Measurements from ENCODE around the gene TMEM45A. TPM values are rescaled to one million over a fixed set of nuclear protein-coding genes. Genes with fewer than 3 reads are reported as not detected.

TMEM45A gene
- total and polyA plus RNA-seq, 2 donors (not counting 1 experiment from before 2014, with no cell fraction given): 26.4 to 71.4 TPM

DNA sequence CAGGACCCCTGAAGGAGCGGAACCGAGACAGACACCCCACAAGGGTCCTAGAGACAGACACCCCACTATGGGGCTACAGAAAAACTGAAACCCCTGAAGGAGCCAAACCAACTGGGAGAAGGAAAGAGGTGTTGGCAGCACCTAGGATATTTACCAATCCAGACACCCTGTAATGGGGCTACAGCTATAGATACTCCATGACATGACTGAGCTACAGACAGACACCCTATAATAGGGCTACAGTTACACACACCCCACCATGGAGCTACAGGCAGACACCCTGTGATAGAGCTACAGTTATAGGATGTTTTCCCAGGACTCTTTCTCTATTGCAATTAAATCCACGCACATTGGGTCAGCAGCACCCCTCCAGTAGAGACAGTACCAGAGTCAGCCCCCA, 94.4 kb downstream of the TMEM45A start:
- Histone ChIP-seq H3K27me3 (ENCODE audit: control insufficient read depth, insufficient read depth, low read length) (no peaks in the 10 kb centered on the region), H3K27ac (ENCODE audit: insufficient read depth, low read length) (no peak overlapping the region), H3K79me2 (ENCODE audit: control insufficient read depth, insufficient read depth, low read length) (no peaks in the 10 kb centered on the region), H2AFZ (ENCODE audit: low read length) (no peak overlapping the region), H3K9ac (ENCODE audit: insufficient read depth, low read length) (no peak overlapping the region), H4K20me1 (ENCODE audit: control insufficient read depth, extremely low read depth, insufficient read depth, low read length) (no peaks in the 10 kb centered on the region), H3K4me2 (ENCODE audit: extremely low read depth, insufficient read depth, low read length) (no peak overlapping the region), H3K4me1 (ENCODE audit: control insufficient read depth, extremely low read depth, insufficient read depth, low read length) (no peaks in the 10 kb centered on the region), H3K36me3 (ENCODE audit: control insufficient read depth, insufficient read depth, low read length) (no peaks in the 10 kb centered on the region), H3K9me3 (ENCODE audit: control insufficient read depth, insufficient read depth, low read depth, low read length) (no peaks in the 10 kb centered on the region), H3K4me3 (replicated peaks in 1 of 4; ENCODE audit: control extremely low read depth in 1 of 4, insufficient read depth in 1 of 4, low read depth in 3 of 4, low read length in 4 of 4) (no peak overlapping the region)
- TF ChIP-seq EZH2 (IDR thresholded peaks at IDR 0.05; ENCODE audit: low read length, missing control alignments): no peak
- TF ChIP-seq, protein P1, sequence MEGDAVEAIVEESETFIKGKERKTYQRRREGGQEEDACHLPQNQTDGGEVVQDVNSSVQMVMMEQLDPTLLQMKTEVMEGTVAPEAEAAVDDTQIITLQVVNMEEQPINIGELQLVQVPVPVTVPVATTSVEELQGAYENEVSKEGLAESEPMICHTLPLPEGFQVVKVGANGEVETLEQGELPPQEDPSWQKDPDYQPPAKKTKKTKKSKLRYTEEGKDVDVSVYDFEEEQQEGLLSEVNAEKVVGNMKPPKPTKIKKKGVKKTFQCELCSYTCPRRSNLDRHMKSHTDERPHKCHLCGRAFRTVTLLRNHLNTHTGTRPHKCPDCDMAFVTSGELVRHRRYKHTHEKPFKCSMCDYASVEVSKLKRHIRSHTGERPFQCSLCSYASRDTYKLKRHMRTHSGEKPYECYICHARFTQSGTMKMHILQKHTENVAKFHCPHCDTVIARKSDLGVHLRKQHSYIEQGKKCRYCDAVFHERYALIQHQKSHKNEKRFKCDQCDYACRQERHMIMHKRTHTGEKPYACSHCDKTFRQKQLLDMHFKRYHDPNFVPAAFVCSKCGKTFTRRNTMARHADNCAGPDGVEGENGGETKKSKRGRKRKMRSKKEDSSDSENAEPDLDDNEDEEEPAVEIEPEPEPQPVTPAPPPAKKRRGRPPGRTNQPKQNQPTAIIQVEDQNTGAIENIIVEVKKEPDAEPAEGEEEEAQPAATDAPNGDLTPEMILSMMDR (conservative IDR thresholded peaks at IDR 0.05 in 1 of 2, IDR thresholded peaks at IDR 0.05 in 1 of 2; ENCODE audit: low read depth in 1 of 2, low read length in 2 of 2): no peak
- DNase-seq (ENCODE audit: low read depth in 2 of 2): no peak

DNA sequence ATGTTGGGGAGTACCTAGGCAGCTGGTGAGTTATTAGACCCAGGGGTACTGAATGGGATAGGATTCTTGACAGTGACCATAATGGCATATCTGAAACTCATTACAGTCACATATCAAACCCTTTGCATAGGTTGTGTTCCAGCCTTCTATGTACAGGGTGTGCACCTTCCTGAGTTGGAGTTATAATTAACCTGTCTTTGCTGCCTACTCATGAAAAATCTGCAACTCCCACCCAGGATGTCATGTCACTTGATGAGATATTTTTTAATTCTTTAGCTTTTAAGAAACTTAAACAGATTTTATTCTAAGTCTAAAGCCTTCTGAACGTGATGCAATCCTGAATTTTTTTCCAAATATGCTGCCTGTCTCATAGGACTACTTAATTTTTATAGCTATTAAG, 95.8 kb downstream of the TMEM45A start:
- Histone ChIP-seq H3K27ac (ENCODE audit: insufficient read depth, low read length) (no peak overlapping the region), H2AFZ (ENCODE audit: low read length) (no peak overlapping the region), H3K4me1 (ENCODE audit: control insufficient read depth, extremely low read depth, insufficient read depth, low read length) (no peaks in the 10 kb centered on the region), H3K9me3 (ENCODE audit: control insufficient read depth, insufficient read depth, low read depth, low read length) (no peaks in the 10 kb centered on the region), H3K79me2 (ENCODE audit: control insufficient read depth, insufficient read depth, low read length) (no peaks in the 10 kb centered on the region), H3K27me3 (ENCODE audit: control insufficient read depth, insufficient read depth, low read length) (no peaks in the 10 kb centered on the region), H3K9ac (ENCODE audit: insufficient read depth, low read length) (no peak overlapping the region), H3K4me2 (ENCODE audit: extremely low read depth, insufficient read depth, low read length) (no peak overlapping the region), H4K20me1 (ENCODE audit: control insufficient read depth, extremely low read depth, insufficient read depth, low read length) (no peaks in the 10 kb centered on the region), H3K4me3 (replicated peaks in 1 of 4; ENCODE audit: control extremely low read depth in 1 of 4, insufficient read depth in 1 of 4, low read depth in 3 of 4, low read length in 4 of 4) (no peak overlapping the region), H3K36me3 (ENCODE audit: control insufficient read depth, insufficient read depth, low read length) (no peaks in the 10 kb centered on the region)
- TF ChIP-seq, protein P1 (conservative IDR thresholded peaks at IDR 0.05 in 1 of 2, IDR thresholded peaks at IDR 0.05 in 1 of 2; ENCODE audit: low read depth in 1 of 2, low read length in 2 of 2): no peak
- DNase-seq (ENCODE audit: low read depth in 2 of 2): no peak

DNA sequence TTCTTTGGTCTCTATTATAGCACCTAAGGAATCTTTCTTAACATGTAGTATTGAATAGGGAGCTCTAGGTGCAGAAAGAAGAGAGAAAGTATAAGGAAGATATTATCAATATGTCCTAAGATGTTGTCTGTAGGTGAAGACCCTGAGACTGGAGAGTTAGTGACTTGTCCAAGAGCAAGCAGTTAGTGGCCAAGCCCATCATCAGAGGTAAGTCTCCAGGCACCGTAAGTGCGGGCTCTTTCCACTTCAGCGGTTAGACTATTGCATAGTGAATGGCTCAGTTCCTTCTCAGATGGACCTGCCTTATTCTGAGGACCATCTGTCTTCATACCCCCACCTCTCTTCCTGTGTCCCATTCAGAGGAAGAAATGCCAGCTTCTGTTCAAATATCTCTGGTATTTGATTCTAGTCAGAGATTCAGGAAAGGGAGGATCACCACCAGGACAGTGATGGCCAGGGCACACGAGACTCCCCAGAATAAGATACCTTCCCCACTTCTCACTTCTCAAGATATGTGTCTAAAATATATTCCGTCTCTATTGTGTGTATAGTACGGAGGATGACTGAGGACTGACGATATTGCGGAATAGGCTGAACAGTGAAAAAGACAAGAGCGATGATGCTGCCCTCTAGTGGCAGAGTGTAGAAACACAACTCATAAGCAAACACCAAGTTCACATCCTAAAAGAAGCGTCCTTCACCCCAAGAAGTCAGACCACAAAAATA, 97.9 kb downstream of the TMEM45A start:
- no peak overlapping the region for H3K9ac ChIP-seq (ENCODE audit: insufficient read depth, low read length)

More for the DNA sequence above, 97.9 kb downstream of the TMEM45A start:
- H3K9me3 ChIP-seq (ENCODE audit: control insufficient read depth, insufficient read depth, low read depth, low read length): no peaks in the 10 kb centered on the region
- TF ChIP-seq, protein P1 (conservative IDR thresholded peaks at IDR 0.05 in 1 of 2, IDR thresholded peaks at IDR 0.05 in 1 of 2; ENCODE audit: low read depth in 1 of 2, low read length in 2 of 2): peak; percentile 82 to 84
- TF ChIP-seq EZH2 (IDR thresholded peaks at IDR 0.05; ENCODE audit: low read length, missing control alignments): no peak
- no peaks in the 10 kb centered on the region for H3K4me1 ChIP-seq (ENCODE audit: control insufficient read depth, extremely low read depth, insufficient read depth, low read length)
- no peaks in the 10 kb centered on the region for H3K79me2 ChIP-seq (ENCODE audit: control insufficient read depth, insufficient read depth, low read length)
- peak; percentile 48 to 81 for DNase-seq (ENCODE audit: low read depth in 2 of 2)
- H2AFZ ChIP-seq (ENCODE audit: low read length): peak overlapping the region; percentile 78
- no peaks in the 10 kb centered on the region for H4K20me1 ChIP-seq (ENCODE audit: control insufficient read depth, extremely low read depth, insufficient read depth, low read length)
- H3K4me3 ChIP-seq (replicated peaks in 1 of 4; ENCODE audit: control extremely low read depth in 1 of 4, insufficient read depth in 1 of 4, low read depth in 3 of 4, low read length in 4 of 4): peak overlapping the region in 1 of 4 experiments; percentile 30
- H3K4me2 ChIP-seq (ENCODE audit: extremely low read depth, insufficient read depth, low read length): peak overlapping the region; percentile 68
- H3K27ac ChIP-seq (ENCODE audit: insufficient read depth, low read length): no peak overlapping the region
- no peaks in the 10 kb centered on the region for H3K36me3 ChIP-seq (ENCODE audit: control insufficient read depth, insufficient read depth, low read length)
- H3K27me3 ChIP-seq (ENCODE audit: control insufficient read depth, insufficient read depth, low read length): no peaks in the 10 kb centered on the region

Measured in fibroblast of lung (primary cell).